ENCODE measurements around the gene SLC50A1.
"Not testable (repeated sequence)": the region's sequence is repeated elsewhere in the genome, so short reads cannot be mapped to it uniquely, and the experiment has no call there.

SLC50A1 gene

DNA sequence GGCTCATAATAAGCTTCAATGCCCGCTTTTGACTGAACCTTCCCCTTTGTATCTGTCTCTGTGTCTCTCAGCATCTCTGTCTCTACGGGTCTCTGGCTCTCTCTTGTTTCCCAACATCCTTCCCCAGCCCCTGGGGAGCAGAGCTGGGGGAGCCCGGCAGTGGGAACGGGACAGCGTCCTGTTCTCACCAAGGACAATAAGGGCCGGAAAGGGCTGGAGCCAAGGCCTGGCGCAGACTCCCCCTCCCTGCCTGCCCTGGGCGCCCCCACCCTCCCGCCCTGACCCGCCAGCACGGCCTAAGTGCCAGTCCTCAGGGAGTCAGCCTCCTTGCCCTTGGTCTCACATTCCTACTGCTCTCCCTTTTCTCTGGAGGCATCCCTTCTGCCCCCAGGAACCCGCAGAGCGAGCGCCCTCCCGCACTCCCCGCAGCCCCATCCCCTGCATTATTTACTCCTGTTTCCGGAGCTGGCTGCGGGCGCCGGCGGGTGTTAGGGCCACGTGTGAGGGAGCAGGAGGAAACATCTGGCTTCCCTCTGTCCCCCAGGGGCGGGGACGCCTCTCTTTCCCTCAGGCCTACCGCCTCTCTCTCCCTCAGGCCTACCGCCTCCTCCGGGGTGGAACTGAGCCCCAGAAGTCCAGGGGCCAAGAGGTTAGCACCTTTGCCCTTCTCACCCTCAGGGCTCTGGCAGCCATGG lies 31.0 kb downstream of the SLC50A1 start:
- Histone ChIP-seq H3K27me3 (ENCODE audit: control insufficient read depth, insufficient read depth, low read length) (no peaks in the 10 kb centered on the region), H3K4me1 (ENCODE audit: control insufficient read depth, insufficient read depth, low read length) (peaks cover 14% of the 10 kb centered on the region), H3K9me3 (ENCODE audit: control insufficient read depth, insufficient read depth, low read length) (no peaks in the 10 kb centered on the region), H3K4me3 (ENCODE audit: low read depth, low read length) (peak overlapping the region; percentile 46), H3K36me3 (ENCODE audit: control insufficient read depth, insufficient read depth, low read length) (peaks cover 18% of the 10 kb centered on the region), H3K27ac (ENCODE audit: low read depth, low read length) (peak overlapping the region; percentile 11), H3K9ac (ENCODE audit: low read depth, low read length) (no peak overlapping the region; the same call in 1 of the 2 replicates)

DNA sequence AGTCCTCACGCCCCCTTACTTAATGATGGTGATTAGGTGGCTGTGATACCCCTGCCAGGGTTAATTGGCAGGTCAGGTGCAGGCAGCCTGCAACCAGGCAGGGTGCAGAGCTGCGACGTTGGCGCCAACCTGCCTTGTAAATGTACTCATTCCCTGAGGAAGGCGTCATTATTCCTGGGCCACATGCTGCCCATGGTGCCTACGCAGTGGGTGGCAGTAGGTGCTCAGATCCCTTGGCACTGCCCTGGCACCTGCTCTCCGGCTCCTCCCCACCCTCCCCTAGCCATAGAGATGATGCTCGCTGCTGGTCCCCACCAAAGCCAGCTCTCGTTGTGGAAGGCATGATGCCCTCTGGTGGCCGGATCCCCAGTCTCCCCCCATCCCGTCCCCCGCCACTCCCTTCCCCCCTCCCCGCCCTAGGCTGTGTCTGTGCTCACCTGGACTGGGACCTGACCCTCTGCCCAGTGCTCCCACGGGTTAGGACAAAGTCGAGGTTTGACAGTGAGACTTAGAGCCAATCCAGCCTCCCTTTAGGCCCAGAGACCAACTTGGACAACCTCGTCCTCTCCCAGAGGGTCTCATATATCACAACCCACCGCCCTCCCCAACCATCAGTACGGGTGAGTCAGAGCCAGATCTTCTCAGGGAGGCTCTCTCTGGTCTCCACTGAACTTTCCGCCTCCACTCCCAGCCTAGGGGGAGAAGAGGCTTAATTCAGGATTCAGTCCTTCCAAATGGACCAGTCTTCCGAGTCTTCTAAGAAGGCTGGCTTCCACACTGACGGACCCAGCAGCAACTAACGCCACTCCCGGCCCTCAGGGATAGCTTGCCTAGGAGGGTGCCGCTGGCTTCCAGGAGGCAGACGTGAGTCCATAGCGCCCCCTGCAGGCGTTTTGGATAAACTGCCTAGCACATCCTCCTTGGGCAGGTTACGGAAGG lies 31.8 kb downstream of the SLC50A1 start:
- H3K9me3 ChIP-seq (ENCODE audit: control insufficient read depth, insufficient read depth, low read length), result no peaks in the 10 kb centered on the region
- no peak overlapping the region for H3K9ac ChIP-seq (ENCODE audit: low read depth, low read length)
- H3K36me3 ChIP-seq (ENCODE audit: control insufficient read depth, insufficient read depth, low read length), result peaks cover 18% of the 10 kb centered on the region
- peaks cover 20% of the 10 kb centered on the region for H3K4me1 ChIP-seq (ENCODE audit: control insufficient read depth, insufficient read depth, low read length)
- H3K4me3 ChIP-seq (ENCODE audit: low read depth, low read length), result peak overlapping the region; percentile 67
- H3K27me3 ChIP-seq (ENCODE audit: control insufficient read depth, insufficient read depth, low read length), result no peaks in the 10 kb centered on the region
- no peak overlapping the region for H3K27ac ChIP-seq (ENCODE audit: low read depth, low read length)

DNA sequence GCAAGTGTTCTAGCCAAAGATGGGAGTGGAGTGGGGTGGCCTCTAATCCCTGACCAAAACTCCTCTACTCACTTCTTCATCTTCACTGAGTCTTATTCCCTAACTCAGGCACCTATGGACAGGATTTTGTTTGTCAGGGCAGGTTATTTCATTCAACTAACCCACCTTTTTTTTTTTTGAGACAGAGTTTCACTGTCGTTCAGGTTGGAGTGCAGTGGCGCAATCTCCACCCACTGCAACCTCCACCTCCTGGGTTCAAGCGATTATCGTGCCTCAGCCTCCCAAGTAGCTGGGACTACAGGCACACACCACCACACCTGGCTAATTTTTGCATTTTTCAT lies 32.4 kb downstream of the SLC50A1 start:
- not testable (repeated sequence) for H3K9ac ChIP-seq (ENCODE audit: low read depth, low read length); H3K27ac ChIP-seq (ENCODE audit: low read depth, low read length); H3K4me3 ChIP-seq (ENCODE audit: low read depth, low read length); H3K9me3 ChIP-seq (ENCODE audit: control insufficient read depth, insufficient read depth, low read length); H3K27me3 ChIP-seq (ENCODE audit: control insufficient read depth, insufficient read depth, low read length)
- Histone ChIP-seq H3K36me3 (ENCODE audit: control insufficient read depth, insufficient read depth, low read length) (peaks cover 18% of the 10 kb centered on the region), H3K4me1 (ENCODE audit: control insufficient read depth, insufficient read depth, low read length) (peaks cover 20% of the 10 kb centered on the region)

GRCh38 chr1:155168456-155169210 lies 33.0 kb downstream of the SLC50A1 start:
- Histone ChIP-seq H3K27ac (ENCODE audit: low read depth, low read length) (no peak overlapping the region), H3K4me1 (ENCODE audit: control insufficient read depth, insufficient read depth, low read length) (peaks cover 20% of the 10 kb centered on the region), H3K36me3 (ENCODE audit: control insufficient read depth, insufficient read depth, low read length) (peaks cover 18% of the 10 kb centered on the region), H3K9me3 (ENCODE audit: control insufficient read depth, insufficient read depth, low read length) (no peaks in the 10 kb centered on the region), H3K4me3 (ENCODE audit: low read depth, low read length) (no peak overlapping the region), H3K27me3 (ENCODE audit: control insufficient read depth, insufficient read depth, low read length) (no peaks in the 10 kb centered on the region), H3K9ac (ENCODE audit: low read depth, low read length) (no peak overlapping the region)

DNA sequence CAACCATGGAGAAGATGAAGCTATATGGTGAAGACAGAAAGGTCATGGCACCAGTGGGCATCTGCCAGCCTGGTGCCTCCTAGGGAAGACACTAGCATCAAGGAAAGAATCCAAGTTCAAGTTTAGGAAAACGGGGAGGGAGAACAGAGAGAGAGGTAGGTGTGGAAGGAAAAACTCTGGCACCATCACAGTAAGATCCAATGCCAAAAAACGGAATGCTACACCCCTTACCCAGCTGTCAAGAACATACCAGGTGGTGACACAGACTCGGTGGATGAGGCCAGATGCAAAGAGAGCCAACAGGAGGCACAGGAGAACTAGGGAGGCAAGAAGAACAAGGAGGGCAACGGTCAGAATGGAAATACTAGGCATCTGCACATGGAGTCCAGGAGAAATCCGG lies 33.9 kb downstream of the SLC50A1 start:
- H3K4me3 ChIP-seq (ENCODE audit: low read depth, low read length), result no peak overlapping the region
- no peaks in the 10 kb centered on the region for H3K9me3 ChIP-seq (ENCODE audit: control insufficient read depth, insufficient read depth, low read length)
- H3K27ac ChIP-seq (ENCODE audit: low read depth, low read length), result no peak overlapping the region
- no peak overlapping the region for H3K9ac ChIP-seq (ENCODE audit: low read depth, low read length)
- H3K36me3 ChIP-seq (ENCODE audit: control insufficient read depth, insufficient read depth, low read length), result peaks cover 18% of the 10 kb centered on the region
- no peaks in the 10 kb centered on the region for H3K27me3 ChIP-seq (ENCODE audit: control insufficient read depth, insufficient read depth, low read length)
- H3K4me1 ChIP-seq (ENCODE audit: control insufficient read depth, insufficient read depth, low read length), result peaks cover 20% of the 10 kb centered on the region

GRCh38 chr1:155170101-155170785 lies 34.6 kb downstream of the SLC50A1 start:
- peaks cover 18% of the 10 kb centered on the region for H3K36me3 ChIP-seq (ENCODE audit: control insufficient read depth, insufficient read depth, low read length)
- no peak overlapping the region for H3K4me3 ChIP-seq (ENCODE audit: low read depth, low read length)
- no peaks in the 10 kb centered on the region for H3K9me3 ChIP-seq (ENCODE audit: control insufficient read depth, insufficient read depth, low read length)
- H3K27ac ChIP-seq (ENCODE audit: low read depth, low read length), result no peak overlapping the region
- H3K4me1 ChIP-seq (ENCODE audit: control insufficient read depth, insufficient read depth, low read length), result peaks cover 20% of the 10 kb centered on the region
- no peaks in the 10 kb centered on the region for H3K27me3 ChIP-seq (ENCODE audit: control insufficient read depth, insufficient read depth, low read length)
- no peak overlapping the region for H3K9ac ChIP-seq (ENCODE audit: low read depth, low read length)

GRCh38 chr1:155170806-155171205 lies 35.2 kb downstream of the SLC50A1 start:
- Histone ChIP-seq H3K27me3 (ENCODE audit: control insufficient read depth, insufficient read depth, low read length) (no peaks in the 10 kb centered on the region), H3K4me3 (ENCODE audit: low read depth, low read length) (no peak overlapping the region), H3K36me3 (ENCODE audit: control insufficient read depth, insufficient read depth, low read length) (peaks cover 18% of the 10 kb centered on the region), H3K27ac (ENCODE audit: low read depth, low read length) (no peak overlapping the region), H3K4me1 (ENCODE audit: control insufficient read depth, insufficient read depth, low read length) (peaks cover 18% of the 10 kb centered on the region), H3K9me3 (ENCODE audit: control insufficient read depth, insufficient read depth, low read length) (no peaks in the 10 kb centered on the region), H3K9ac (ENCODE audit: low read depth, low read length) (no peak overlapping the region)

DNA sequence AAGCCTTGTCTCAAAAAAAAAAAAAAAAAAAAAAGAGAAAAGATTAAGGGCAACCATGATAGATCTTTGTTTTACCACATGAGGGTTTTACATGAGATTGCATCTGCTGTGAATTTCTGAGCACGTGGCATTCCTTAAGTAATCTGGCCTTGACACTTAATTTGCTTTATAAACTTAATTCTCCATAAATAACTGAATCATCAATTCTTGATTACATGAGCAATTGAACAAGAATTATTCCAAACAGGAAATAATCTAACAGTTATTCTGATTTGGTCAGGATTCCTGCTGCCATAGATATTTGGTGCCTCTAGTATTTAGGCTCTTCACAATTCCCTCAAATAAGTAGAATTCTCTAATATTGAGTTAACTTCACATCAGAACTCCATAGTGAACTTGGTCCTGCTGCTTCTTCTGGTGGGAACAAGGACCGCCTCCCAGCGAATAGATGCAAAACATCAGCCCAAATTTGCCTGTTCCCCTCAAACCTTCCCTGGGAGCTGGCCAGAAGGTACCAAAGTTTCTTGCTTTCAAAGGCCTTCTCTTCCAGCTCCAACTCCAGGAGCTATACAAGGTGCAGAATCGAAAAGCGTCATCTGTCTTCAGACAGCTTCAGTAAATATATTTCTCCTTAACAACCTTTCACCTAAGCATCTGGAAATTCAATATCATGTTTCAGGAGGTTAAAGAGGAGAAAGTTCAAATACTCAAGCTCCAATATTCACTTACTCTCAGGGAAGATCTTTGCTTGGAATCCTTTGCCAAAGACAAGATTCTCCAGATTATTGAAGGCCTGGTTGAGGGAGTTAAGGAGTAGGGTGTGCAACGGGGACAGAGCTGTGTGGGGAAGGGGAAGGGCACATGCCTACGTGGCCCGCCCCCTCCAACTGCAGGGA lies 36.4 kb downstream of the SLC50A1 start:
- H3K27ac ChIP-seq (ENCODE audit: low read depth, low read length), result peak overlapping the region; percentile 87

DNA sequence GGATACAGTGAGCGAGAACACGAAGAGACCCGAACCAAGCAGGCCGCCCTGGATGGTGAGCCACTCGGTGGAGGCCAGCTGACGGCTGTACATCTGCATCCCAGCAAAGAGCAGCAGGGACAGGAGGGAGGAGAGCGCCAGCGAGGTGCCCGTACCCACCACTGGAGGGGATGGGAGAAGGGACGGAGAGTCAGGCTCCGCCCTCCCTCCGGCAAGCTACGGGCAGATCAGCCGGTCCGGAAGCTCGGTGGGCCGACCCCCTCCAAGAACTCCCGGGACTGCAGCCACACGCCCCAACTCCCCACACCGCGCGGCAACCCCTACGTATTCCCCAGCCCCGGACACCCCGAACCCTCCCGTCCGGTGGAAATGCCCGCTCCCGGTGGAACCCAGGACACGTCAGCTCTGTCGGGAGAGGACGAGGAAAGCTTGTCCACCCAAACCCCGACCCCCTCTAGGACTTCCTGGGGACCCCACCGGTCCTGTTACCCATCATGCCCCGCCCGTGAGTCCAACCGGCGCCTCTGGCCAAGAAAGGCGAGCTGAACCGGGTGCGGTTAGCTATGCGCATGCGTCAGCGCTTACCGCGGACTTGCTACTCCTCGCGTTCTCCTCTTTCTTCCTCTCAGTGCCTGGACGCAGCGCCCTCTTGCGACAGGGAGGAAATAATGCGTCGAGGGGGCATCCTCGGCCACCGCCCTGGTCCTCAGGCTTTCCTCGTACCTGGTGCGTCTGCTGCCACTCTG lies 37.3 kb downstream of the SLC50A1 start, which contains the start of gene KRTCAP2:
Gene KRTCAP2 (minus strand): TSS at position 573 of the 746 bp plus-strand sequence. CDS start 80 bp downstream, at position 493.
- Histone ChIP-seq H3K4me1 (ENCODE audit: control insufficient read depth, insufficient read depth, low read length) (peaks cover 6% of the 10 kb centered on the region), H3K9ac (ENCODE audit: low read depth, low read length) (peak within 1 kb of the TSS; percentile 55), H3K36me3 (ENCODE audit: control insufficient read depth, insufficient read depth, low read length) (peaks cover 34% of the 10 kb centered on the region), H3K27ac (ENCODE audit: low read depth, low read length) (peak within 1 kb of the TSS; percentile 87), H3K4me3 (ENCODE audit: low read depth, low read length) (peak within 1 kb of the TSS; percentile 83), H3K27me3 (ENCODE audit: control insufficient read depth, insufficient read depth, low read length) (no peaks in the 10 kb centered on the region), H3K9me3 (ENCODE audit: control insufficient read depth, insufficient read depth, low read length) (no peaks in the 10 kb centered on the region)

More for the DNA sequence above, 36.4 kb downstream of the SLC50A1 start:
- H3K9ac ChIP-seq (ENCODE audit: low read depth, low read length), result peak overlapping the region; percentile 55
- H3K4me3 ChIP-seq (ENCODE audit: low read depth, low read length), result peak overlapping the region; percentile 83
- H3K4me1 ChIP-seq (ENCODE audit: control insufficient read depth, insufficient read depth, low read length), result peaks cover 8% of the 10 kb centered on the region
- no peaks in the 10 kb centered on the region for H3K9me3 ChIP-seq (ENCODE audit: control insufficient read depth, insufficient read depth, low read length)
- no peaks in the 10 kb centered on the region for H3K27me3 ChIP-seq (ENCODE audit: control insufficient read depth, insufficient read depth, low read length)
- H3K36me3 ChIP-seq (ENCODE audit: control insufficient read depth, insufficient read depth, low read length), result peaks cover 26% of the 10 kb centered on the region
